Measurements from ENCODE around the gene POC5.
"Not testable (repeated sequence)": the region's sequence is repeated elsewhere in the genome, so short reads cannot be mapped to it uniquely, and the experiment has no call there.

Gene POC5

GRCh38 chr5:75695472-75696351, 21.5 kb downstream of the POC5 start:
- not testable (repeated sequence) for DNase-seq

DNA sequence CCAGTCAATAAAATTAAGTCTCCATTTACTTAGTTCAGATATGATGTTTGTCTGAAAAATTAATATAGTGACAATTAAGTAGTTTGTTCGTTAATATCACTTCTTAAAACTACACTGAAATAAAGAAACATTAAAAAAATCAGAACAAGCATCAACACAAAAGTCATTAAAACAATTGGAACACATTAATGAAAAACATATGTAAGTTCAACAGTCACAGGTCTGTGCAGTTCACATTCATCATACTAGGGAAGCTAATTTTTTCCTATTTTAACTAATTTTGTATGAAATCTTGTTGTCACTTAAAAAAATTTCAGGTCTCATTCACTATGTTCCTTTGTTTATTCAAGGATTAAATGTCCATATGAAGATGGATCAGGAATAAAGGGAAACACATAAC, 22.5 kb downstream of the POC5 start:
- DNase-seq: no peak

DNA sequence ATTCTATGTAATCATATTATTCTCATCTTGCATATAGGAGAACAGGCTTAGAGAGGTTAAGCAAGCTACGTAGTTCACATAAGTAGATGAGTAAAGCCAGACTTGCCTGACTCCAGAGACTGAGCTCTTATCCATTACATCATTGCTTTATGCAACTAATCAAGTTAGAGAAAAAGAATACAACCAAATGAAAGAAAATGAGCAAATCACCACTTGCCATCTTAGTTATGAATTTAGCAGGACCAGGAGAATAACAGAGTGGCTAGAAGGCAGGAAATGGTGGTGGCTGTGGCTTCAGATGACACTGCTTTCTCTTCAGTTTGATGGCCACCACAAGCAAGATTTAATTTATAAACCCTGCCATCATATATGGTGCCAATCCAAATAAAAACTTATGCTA, 26.6 kb downstream of the POC5 start:
- DNase-seq: no peak

- no peak for DNase-seq
Observed at GRCh38 chr5:75686480-75686879, 30.8 kb downstream of the POC5 start.

GRCh38 chr5:75685141-75685540, 32.1 kb downstream of the POC5 start:
- DNase-seq: no peak

DNA sequence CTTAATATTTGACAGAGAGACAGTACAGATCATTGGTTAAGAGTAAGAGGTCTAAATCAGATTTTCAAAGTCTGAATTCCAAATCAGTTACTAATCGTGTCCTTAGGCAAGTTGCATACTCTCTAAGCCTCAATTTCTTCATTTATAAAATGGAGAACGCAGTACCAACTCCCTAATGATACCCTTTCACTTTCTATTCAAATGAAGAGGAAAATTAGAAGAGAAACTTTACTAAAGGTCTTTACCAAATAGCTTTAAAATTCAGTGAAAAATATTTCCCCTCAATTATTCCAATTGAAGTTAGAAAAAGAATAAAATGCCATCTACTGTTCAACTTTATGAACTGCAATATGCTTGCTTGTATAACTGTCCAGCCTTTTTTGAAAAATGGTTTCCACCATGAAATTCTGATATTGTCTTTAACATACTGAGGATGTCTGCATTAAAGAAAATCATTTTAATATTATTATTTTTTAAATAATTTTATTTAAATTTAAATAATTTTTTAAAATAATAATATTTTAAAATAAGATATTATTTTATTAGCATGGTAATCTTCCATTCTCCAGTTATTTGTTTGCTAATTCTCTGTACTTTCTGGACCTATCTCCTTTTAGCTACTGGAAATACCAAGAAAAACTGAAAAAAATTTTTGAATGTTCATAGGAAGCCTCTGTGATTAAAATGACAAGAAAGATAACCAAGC, 36.0 kb downstream of the POC5 start:
- DNase-seq: peak; percentile 3

DNA sequence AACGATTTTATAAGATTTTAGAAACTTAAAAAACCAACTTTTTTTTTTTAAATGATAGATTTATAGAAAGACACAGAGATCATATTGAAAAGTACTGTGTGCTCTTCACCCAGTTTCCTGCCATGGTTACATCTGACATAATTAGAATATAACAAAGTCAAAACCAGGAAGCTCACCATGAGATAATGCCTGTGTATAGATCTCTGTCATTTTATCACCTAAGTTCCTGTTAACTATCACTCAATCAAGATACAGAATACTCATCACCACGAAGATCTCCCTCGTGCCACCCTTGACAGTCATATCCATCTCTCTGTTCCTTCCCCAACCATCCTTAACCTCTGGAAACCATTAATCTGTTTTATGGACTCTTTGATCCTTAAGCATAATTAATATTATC, 39.1 kb downstream of the POC5 start:
- no peak for DNase-seq

- DNase-seq: no peak
Observed at GRCh38 chr5:75677607-75678006, 39.6 kb downstream of the POC5 start.

DNA sequence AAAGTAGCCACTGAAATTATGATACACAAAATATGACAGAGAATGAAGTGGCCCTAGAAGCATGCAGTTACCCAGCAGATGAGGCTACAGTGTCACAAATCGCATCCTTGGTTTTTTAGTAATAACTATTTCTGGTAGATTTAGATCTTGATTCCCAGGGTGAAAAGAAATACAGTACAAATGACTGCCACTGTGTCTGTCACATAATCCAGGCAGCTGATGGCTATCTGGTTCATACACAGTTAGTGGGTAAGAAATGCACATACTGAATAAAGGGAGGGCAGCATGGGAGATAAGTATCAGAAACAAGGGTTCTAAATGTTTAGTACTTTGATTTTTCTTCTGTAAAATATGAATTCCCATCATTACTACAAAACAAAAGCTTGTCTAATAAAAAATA, 41.5 kb downstream of the POC5 start:
- no peak for DNase-seq

DNA sequence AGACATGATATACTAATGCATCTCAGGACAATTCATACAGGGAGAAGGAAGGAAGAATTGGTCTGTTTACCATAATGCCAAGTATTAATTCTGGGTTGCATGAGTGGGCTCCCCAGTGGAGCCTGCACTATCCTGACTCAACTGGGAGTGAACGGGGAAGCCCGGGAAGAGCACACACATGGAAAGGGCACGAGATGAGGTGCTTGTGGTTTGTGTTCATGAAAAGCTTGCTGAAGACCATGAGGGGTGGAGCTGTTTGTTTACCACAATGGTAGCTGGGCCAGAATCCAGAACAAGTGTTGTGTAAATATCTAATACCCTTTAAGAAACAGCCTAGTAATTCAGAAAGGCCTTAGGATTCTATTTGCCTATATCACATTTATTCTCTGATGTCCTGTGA, 44.6 kb downstream of the POC5 start:
- no peak for DNase-seq

- DNase-seq: no peak
Observed at GRCh38 chr5:75671506-75671905, 45.7 kb downstream of the POC5 start.

- DNase-seq: no peak
Observed at GRCh38 chr5:75670577-75670976, 46.7 kb downstream of the POC5 start.

DNA sequence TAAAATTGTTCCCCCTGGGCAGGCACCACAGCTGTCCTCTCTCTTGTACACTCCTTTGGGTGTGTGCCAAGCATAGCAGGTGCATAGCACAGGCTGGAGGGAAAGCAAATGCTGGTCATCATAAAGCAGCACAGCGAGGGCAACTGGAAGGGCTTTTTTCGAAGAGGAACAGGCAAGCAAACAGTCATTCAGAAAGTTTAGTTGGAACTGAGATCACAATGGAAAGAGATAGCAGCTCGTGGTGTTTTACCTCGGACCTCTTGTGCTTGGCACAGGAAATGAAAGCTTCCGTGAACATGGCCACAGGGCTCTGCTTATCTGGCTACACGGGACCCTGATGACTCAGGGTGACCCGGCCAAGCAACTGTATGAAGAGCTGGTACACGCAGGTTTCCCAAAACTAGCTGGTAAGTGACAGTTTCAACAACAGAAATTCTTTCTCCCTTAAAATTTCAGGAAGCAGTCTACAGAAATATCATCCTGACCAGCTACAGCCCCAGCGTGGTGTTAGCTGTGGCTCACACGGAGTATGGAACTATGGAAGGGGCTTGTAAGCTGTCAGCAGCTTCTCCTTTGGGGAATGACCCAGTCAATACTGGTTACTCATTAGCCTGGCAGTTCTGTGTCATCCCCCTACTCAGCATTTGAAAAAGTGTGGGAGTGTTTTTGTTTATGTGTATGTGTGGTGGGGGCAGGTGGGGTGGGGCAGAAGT, 48.1 kb downstream of the POC5 start:
- DNase-seq: no peak

GRCh38 chr5:75668445-75668844, 48.8 kb downstream of the POC5 start:
- no peak for DNase-seq

DNA sequence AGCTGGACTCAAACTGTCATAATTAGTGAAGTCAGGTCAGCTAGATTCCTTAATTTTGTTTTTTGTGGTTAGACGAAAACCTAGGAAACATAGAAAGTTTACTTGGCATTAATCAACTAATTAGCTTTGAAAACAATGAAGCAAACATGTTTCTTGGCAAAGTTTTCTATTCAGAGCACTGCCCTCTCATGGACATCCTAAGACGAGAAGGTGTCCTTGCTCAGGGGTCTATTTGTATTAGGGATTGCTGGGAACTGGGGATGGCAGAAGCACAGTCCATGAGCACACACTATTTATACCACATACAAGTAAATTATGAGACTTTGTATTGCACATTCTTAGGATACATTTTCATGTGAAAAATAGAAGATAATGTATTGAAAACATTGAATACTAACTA, 49.7 kb downstream of the POC5 start:
- no peak for DNase-seq

DNA sequence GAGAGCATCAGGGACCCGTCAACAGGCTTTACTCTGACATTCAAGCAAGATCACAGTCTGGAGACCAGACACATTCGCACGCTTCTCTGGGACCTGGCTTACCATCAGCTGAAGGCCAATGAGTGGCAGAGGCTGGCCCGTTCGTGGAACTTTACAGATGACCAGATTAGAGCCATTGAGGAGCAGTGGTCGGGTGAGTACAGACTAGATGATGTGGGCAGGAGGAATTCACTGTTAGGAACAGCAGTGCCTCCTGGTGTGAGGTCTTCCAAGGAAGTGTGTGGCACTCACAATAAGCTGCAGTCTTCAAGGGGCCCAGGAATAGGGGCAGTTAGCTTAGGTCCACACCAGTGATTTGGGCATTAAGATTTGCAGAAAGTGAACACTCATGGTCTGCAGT, 50.4 kb downstream of the POC5 start:
- no peak for DNase-seq

DNA sequence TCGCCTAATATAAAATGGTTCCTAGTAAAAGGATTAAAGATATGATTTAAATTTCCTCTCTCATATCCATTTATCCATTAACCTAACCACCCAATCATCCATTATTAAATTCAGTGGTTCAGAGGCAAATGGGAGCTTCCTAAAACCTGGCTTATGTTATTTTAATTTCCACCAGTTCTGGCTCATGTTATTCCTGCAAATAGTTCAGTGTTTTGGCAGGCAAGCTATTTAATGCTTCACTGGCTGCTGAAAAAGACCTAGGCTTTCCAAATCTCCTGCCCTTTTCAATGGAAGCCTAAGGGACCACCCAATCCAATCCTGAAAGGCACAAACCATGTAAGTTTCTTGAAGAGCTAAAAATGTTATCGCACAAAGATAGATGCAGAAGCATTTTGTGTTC, 52.3 kb downstream of the POC5 start:
- DNase-seq: no peak

- DNase-seq: no peak
Observed at GRCh38 chr5:75663579-75664284, 53.5 kb downstream of the POC5 start.

GRCh38 chr5:75662061-75662460, 55.2 kb downstream of the POC5 start:
- no peak for DNase-seq

GRCh38 chr5:75660678-75661465, 56.4 kb downstream of the POC5 start:
- DNase-seq: no peak

- DNase-seq: no peak
Observed at GRCh38 chr5:75659791-75660450, 57.3 kb downstream of the POC5 start.

Measured in NCI-H526 treated with DMSO at 0.1 percent for 48 hours (cell line).